IgD-negative memory B cell (primary cell): Measurements from ENCODE around the gene SLC25A15. TPM values are rescaled to one million over a fixed set of nuclear protein-coding genes. Genes with fewer than 3 reads are reported as not detected.
"Not testable (repeated sequence)": the region's sequence is repeated elsewhere in the genome, so short reads cannot be mapped to it uniquely, and the experiment has no call there.

Source experiments
- H3K27ac Mint-ChIP-seq, 3 donors: one replicate each; pipeline ENCODE4 v1.8.0; 2020 to 2022; ENCODE audit warnings: mild to moderate bottlenecking in 3 of 3, mixed read lengths in 3 of 3, moderate library complexity in 1 of 3
- H3K27me3 Mint-ChIP-seq: one replicate; pipeline ENCODE4 v1.8.0; 2021; ENCODE audit warnings: mixed read lengths
- H3K36me3 Mint-ChIP-seq: one replicate; pipeline ENCODE4 v1.8.0; 2020; ENCODE audit warnings: mild to moderate bottlenecking, mixed read lengths
- H3K4me1 Mint-ChIP-seq, 3 donors: one replicate each; pipeline ENCODE4 v1.8.0; 2020 to 2022; ENCODE audit warnings: mixed read lengths in 3 of 3, mild to moderate bottlenecking in 1 of 3
- H3K4me3 Mint-ChIP-seq, 4 donors: one replicate each; pipeline ENCODE4 v1.8.0; 2020 to 2022; ENCODE audit warnings: mild to moderate bottlenecking in 4 of 4, mixed read lengths in 4 of 4, moderate library complexity in 3 of 4
- H3K9me3 Mint-ChIP-seq, 3 donors: one replicate each; pipeline ENCODE4 v1.8.0; 2020 to 2021; ENCODE audit warnings: mixed read lengths in 3 of 3, mild to moderate bottlenecking in 1 of 3
- polyA plus RNA-seq: library from polyadenylated mRNA; unstranded; fragments of 300-500 nt; fragmentation: Illumina TruSeq; gene quantifications from one replicate; pipeline ENCODE4 v1.2.3, GENCODE V29; 2021

SLC25A15 gene
- polyA plus RNA-seq, 1 donor from 2014 or later = 2.0 TPM

DNA sequence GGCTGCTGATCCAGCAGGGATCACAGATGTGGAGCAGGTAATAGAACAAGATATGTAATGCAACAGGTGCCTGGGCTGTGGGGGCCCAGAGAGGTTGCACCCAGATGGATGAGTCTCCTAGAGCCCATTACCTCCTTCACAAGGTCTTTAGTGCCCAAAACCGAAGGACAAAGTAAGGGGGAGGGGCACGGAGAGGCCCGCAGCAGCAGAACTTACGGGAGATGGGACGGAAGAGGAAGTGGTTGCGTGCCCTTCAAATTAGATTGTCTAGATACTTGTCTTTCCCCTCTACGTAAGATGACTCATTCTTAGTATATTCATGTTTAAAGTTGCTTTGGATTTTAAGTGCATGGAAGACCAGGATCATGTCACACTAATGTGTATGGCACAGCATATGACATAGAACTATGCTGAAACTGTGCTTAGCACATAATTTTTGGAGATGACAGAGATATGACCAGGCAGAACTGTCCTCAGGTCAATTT, 12.7 kb upstream of the SLC25A15 start:
- Mint-ChIP-seq H3K4me3 (peak overlapping the region; percentile 36 to 91 (median 74)), H3K27ac (peak overlapping the region in 2 of 3 donors; percentile 30 to 69), H3K4me1 (peaks cover 13 to 16% (median 16%) of the 10 kb centered on the region in 3 donors), H3K27me3 (no peaks in the 10 kb centered on the region), H3K36me3 (no peaks in the 10 kb centered on the region), H3K9me3 (no peaks in the 10 kb centered on the region)

GRCh38 chr13:40777166-40777808, 12.1 kb upstream of the SLC25A15 start:
- Mint-ChIP-seq H3K27me3 (no peaks in the 10 kb centered on the region), H3K27ac (peak overlapping the region in 2 of 3 donors; percentile 30 to 69)

DNA sequence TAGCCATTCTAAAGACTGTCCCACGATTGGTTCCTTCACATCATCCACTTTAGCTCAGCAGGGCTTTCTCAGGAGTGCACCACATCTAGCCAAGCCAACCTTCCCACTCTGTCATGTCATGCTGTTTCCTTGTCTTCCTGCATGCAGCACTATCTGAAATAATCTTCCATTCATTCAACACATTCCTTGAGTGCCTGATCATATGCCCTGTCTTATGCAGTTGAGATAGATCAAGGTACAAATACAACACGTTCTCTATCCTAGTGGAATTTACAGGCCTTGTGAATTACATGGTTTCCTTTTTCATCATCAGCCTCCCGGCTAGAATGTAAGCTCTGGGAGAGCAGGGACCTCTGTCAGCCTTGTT, 11.6 kb upstream of the SLC25A15 start:
- H3K4me3 Mint-ChIP-seq = peak overlapping the region in 2 of 4 donors; percentile 36 to 82
- no peaks in the 10 kb centered on the region for H3K9me3 Mint-ChIP-seq
- H3K27ac Mint-ChIP-seq = peak overlapping the region in 1 of 3 donors; percentile 69
- no peaks in the 10 kb centered on the region for H3K36me3 Mint-ChIP-seq
- peaks cover 15 to 19% (median 17%) of the 10 kb centered on the region in 3 donors for H3K4me1 Mint-ChIP-seq
- no peaks in the 10 kb centered on the region for H3K27me3 Mint-ChIP-seq

More at GRCh38 chr13:40777166-40777808, 12.1 kb upstream of the SLC25A15 start:
- peaks cover 15 to 19% (median 17%) of the 10 kb centered on the region in 3 donors for H3K4me1 Mint-ChIP-seq
- H3K36me3 Mint-ChIP-seq = no peaks in the 10 kb centered on the region
- H3K9me3 Mint-ChIP-seq = no peaks in the 10 kb centered on the region
- H3K4me3 Mint-ChIP-seq = peak overlapping the region; percentile 36 to 91 (median 74)

GRCh38 chr13:40779049-40779448, 10.4 kb upstream of the SLC25A15 start:
- Mint-ChIP-seq H3K27me3 (no peaks in the 10 kb centered on the region), H3K36me3 (no peaks in the 10 kb centered on the region), H3K9me3 (no peaks in the 10 kb centered on the region), H3K4me1 (peaks cover 15 to 19% (median 18%) of the 10 kb centered on the region in 3 donors), H3K27ac (no peak overlapping the region), H3K4me3 (no peak overlapping the region)

GRCh38 chr13:40779796-40780285, 9.6 kb upstream of the SLC25A15 start:
- Mint-ChIP-seq H3K27ac (no peak overlapping the region), H3K4me3 (no peak overlapping the region), H3K27me3 (no peaks in the 10 kb centered on the region)

GRCh38 chr13:40780822-40781401, 8.5 kb upstream of the SLC25A15 start:
- H3K27ac Mint-ChIP-seq = no peak overlapping the region
- no peak overlapping the region for H3K4me3 Mint-ChIP-seq
- no peaks in the 10 kb centered on the region for H3K27me3 Mint-ChIP-seq
- peaks cover 15 to 19% (median 18%) of the 10 kb centered on the region in 3 donors for H3K4me1 Mint-ChIP-seq
- no peaks in the 10 kb centered on the region for H3K9me3 Mint-ChIP-seq
- no peaks in the 10 kb centered on the region for H3K36me3 Mint-ChIP-seq

More at GRCh38 chr13:40779796-40780285, 9.6 kb upstream of the SLC25A15 start:
- peaks cover 15 to 19% (median 18%) of the 10 kb centered on the region in 3 donors for H3K4me1 Mint-ChIP-seq
- H3K36me3 Mint-ChIP-seq = no peaks in the 10 kb centered on the region
- H3K9me3 Mint-ChIP-seq = no peaks in the 10 kb centered on the region

- Mint-ChIP-seq H3K27ac (no peak overlapping the region), H3K36me3 (no peaks in the 10 kb centered on the region), H3K4me3 (no peak overlapping the region), H3K9me3 (no peaks in the 10 kb centered on the region), H3K27me3 (no peaks in the 10 kb centered on the region), H3K4me1 (peaks cover 12 to 16% (median 14%) of the 10 kb centered on the region in 3 donors)
Observed at GRCh38 chr13:40781717-40782116, 7.7 kb upstream of the SLC25A15 start.

- not testable (repeated sequence) for H3K36me3 Mint-ChIP-seq, H3K4me3 Mint-ChIP-seq, H3K27ac Mint-ChIP-seq, H3K9me3 Mint-ChIP-seq, H3K4me1 Mint-ChIP-seq, H3K27me3 Mint-ChIP-seq
Observed at GRCh38 chr13:40782971-40783370, 6.4 kb upstream of the SLC25A15 start.

DNA sequence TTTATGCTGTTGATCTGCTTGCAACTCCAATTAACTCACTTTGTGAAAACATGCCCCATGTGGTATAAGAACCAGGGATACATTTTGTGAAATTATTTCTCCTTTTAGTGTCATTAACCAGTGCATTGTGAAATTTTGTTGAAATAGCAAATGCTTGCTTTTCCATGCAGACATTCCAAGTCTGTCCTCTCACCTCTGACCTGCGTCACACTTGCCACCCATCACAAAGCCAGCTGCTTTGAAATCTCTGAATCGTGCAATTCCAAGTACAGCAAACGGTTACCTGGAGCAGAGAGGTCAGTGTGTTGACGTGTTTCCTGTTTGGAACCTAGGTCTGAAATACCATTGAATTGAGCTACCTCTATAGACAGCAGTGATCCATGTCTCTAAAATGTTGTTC, 4.9 kb upstream of the SLC25A15 start:
- H3K36me3 Mint-ChIP-seq = no peaks in the 10 kb centered on the region
- peaks cover 5 to 9% (median 6%) of the 10 kb centered on the region in 3 donors for H3K4me1 Mint-ChIP-seq
- H3K4me3 Mint-ChIP-seq = no peak overlapping the region
- H3K27ac Mint-ChIP-seq = no peak overlapping the region
- H3K27me3 Mint-ChIP-seq = no peaks in the 10 kb centered on the region
- H3K9me3 Mint-ChIP-seq = no peaks in the 10 kb centered on the region

DNA sequence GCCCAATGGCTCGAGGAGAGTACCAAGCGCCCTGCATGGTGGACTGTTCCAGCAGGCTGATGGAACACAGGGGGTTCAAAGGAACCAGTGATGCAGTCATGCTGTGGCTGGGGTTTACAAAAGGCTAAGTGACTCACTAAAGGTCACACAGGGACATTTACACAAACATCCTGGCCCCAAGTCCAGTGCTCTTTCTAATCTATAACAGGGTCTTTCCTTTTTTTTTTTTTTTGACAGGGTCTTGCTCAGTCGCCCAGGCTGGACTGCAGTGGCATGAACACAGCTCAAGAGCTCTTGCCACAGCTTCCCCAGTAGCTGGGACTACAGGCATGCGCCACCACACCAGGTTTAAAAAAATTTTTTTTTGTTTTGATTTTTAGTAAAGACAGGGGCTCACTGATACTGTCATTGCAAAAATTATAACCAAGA, 2.8 kb upstream of the SLC25A15 start:
- Mint-ChIP-seq H3K9me3 (no peaks in the 10 kb centered on the region), H3K36me3 (no peaks in the 10 kb centered on the region), H3K27me3 (no peaks in the 10 kb centered on the region), H3K4me1 (peaks cover 9 to 12% (median 9%) of the 10 kb centered on the region in 3 donors), H3K27ac (no peak overlapping the region), H3K4me3 (peak overlapping the region in 1 of 4 donors; percentile 38)

- peak overlapping the region in 3 of 4 donors; percentile 38 to 63 (median 41) for H3K4me3 Mint-ChIP-seq
- H3K27ac Mint-ChIP-seq = no peak overlapping the region
- H3K27me3 Mint-ChIP-seq = no peaks in the 10 kb centered on the region
- no peaks in the 10 kb centered on the region for H3K36me3 Mint-ChIP-seq
- peaks cover 5 to 14% (median 5%) of the 10 kb centered on the region in 3 donors for H3K4me1 Mint-ChIP-seq
- H3K9me3 Mint-ChIP-seq = no peaks in the 10 kb centered on the region
Observed at GRCh38 chr13:40787062-40787461, 2.3 kb upstream of the SLC25A15 start.

DNA sequence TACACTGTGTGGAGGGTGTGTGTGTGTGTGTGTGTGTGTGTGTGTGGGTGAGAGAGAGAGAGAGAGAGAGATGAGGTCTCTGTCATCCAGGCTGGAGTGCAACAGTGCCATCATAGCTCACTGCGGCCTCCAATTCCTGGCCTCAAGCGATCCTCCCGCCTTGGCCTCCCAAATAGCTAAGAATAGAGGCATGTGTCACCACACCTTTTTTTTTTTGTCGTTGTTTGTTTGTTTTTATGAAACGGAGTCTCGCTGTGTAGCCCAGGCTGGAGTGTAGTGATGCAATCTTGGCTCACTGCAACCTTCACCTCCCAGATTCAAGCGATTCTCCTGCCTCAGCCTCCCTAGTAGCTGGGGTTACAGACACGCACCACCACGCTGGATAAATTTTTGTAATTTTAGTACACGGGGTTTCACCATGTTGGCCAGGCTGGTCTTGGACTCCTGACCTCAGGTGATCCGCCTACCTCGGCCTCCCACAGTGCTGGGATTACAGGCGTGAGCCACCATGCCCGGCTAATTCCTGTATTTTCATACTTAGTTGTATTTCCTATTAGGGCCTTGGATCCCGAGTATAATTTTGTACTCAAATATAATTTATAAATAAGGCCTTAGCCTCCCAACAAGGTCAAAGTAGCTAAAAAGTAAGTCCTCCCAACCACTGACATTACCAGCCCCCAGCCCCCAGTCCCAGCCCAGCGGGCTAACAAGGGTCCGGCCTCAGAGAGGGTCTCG, 704 bp upstream of the SLC25A15 start:
- H3K9me3 Mint-ChIP-seq, H3K27me3 Mint-ChIP-seq, H3K36me3 Mint-ChIP-seq: not testable (repeated sequence)
- peaks cover 5 to 14% (median 8%) of the 10 kb centered on the region in 3 donors for H3K4me1 Mint-ChIP-seq
- H3K27ac Mint-ChIP-seq = peak overlapping the region in 1 of 3 donors; percentile 60
- peak overlapping the region; percentile 73 to 90 (median 84) for H3K4me3 Mint-ChIP-seq

DNA sequence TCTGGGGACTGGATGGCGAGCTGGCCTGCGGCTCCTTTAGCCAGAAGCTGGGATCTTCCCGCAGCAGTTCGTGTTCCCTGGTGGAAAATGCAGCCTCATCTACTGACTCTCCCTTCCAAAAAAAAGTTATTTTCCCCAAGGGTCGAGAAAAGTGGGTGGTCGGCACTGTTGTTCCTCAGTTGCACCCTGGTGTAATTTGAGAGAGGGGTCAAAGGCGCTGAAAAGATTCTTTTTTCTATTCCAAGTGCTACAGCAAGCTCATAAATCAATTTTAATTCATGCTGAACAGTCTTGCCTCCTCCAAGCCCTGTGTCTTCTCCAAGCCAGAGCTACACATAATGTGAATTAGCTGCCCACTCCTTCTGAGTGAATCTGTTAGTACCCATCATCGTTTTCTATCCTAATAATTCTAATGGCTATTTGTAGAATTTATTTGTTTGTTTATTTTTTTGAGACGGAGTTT, 774 bp downstream of the SLC25A15 start:
- H3K4me1 Mint-ChIP-seq = peaks cover 5 to 14% (median 8%) of the 10 kb centered on the region in 3 donors
- no peaks in the 10 kb centered on the region for H3K27me3 Mint-ChIP-seq
- H3K4me3 Mint-ChIP-seq = peak overlapping the region; percentile 79 to 97 (median 90)
- H3K27ac Mint-ChIP-seq = peak overlapping the region; percentile 74 to 91 (median 88)
- no peaks in the 10 kb centered on the region for H3K9me3 Mint-ChIP-seq
- peaks cover 2% of the 10 kb centered on the region for H3K36me3 Mint-ChIP-seq

GRCh38 chr13:40792284-40793051, 3.1 kb downstream of the SLC25A15 start:
- Mint-ChIP-seq H3K4me1 (peaks cover 5 to 13% (median 8%) of the 10 kb centered on the region in 3 donors), H3K9me3 (no peaks in the 10 kb centered on the region), H3K27me3 (no peaks in the 10 kb centered on the region), H3K36me3 (peaks cover 3% of the 10 kb centered on the region), H3K4me3 (peak overlapping the region in 1 of 4 donors; percentile 38), H3K27ac (no peak overlapping the region)
